Caco-2 (cell line): ENCODE data around the gene FOXA1. TPM values are rescaled to one million over a fixed set of nuclear protein-coding genes. Genes with fewer than 3 reads are reported as not detected.

Source experiments
- BruUV-seq: library from RNA; stranded (reverse); fragments of 400-500 nt; replicated peaks from 2 replicates; lab custom pipeline; 2021; lab: Mats Ljungman, UMichigan
- CTCF ChIA-PET: fragments of 300-600 bp; sonication (Branson Sonifier 250); formaldehyde crosslinking; loops from one replicate; lab custom pipeline; 2022; ENCODE audit warnings: antibody characterized with exemption; lab: Charles Lee
- POLR2A ChIA-PET: fragments of 300-600 bp; sonication (Branson Sonifier 250); formaldehyde crosslinking; loops from one replicate; lab custom pipeline; 2022; ENCODE audit warnings: antibody characterized with exemption; lab: Charles Lee
- DNase-seq, 2 experiments: peaks; one replicate each; pipeline versions ENCODE4 v3.0.0 to v3.0.0-alpha.2; 2020 to 2022
- H3K27me3 ChIP-seq: replicated peaks from 2 replicates; pipeline ENCODE4 v1.6.0; 2011; ENCODE audit warnings: low read length; ENCODE audit not compliant: control insufficient read depth, insufficient read depth
- H3K36me3 ChIP-seq: 2 replicates; pipeline ENCODE4 v1.5.1; 2011; ENCODE audit warnings: low read length; ENCODE audit not compliant: control insufficient read depth, insufficient read depth
- H3K4me1 ChIP-seq: fragments of 250-450 bp; sonication (Bioruptor Pico); 2 replicates; pipeline ENCODE4 v1.5.1; 2020; ENCODE audit warnings: mild to moderate bottlenecking
- H3K4me3 ChIP-seq: 2 replicates; pipeline ENCODE4 v1.5.1; 2011; ENCODE audit warnings: low read depth, mild to moderate bottlenecking, control low read depth, low read length
- H3K9me3 ChIP-seq: fragments of 250-450 bp; sonication (Bioruptor Pico); 2 replicates; pipeline ENCODE4 v1.5.1; 2020; ENCODE audit warnings: mild to moderate bottlenecking, moderate library complexity
- H3K27ac Mint-ChIP-seq: one replicate; pipeline ENCODE4 v1.8.0; 2022; ENCODE audit warnings: mixed read lengths; ENCODE audit not compliant: unreplicated experiment
- H3K27me3 Mint-ChIP-seq: one replicate; pipeline ENCODE4 v1.8.0; 2022; ENCODE audit warnings: mixed read lengths; ENCODE audit not compliant: insufficient read depth, unreplicated experiment
- H3K36me3 Mint-ChIP-seq: one replicate; pipeline ENCODE4 v1.8.0; 2022; ENCODE audit warnings: mild to moderate bottlenecking, mixed read lengths; ENCODE audit not compliant: insufficient read depth, unreplicated experiment
- H3K4me1 Mint-ChIP-seq: one replicate; pipeline ENCODE4 v1.8.0; 2022; ENCODE audit warnings: low read depth, mixed read lengths; ENCODE audit not compliant: unreplicated experiment
- H3K4me3 Mint-ChIP-seq: one replicate; pipeline ENCODE4 v1.8.0; 2022; ENCODE audit warnings: mild to moderate bottlenecking, moderate library complexity, mixed read lengths; ENCODE audit not compliant: unreplicated experiment
- H3K9me3 Mint-ChIP-seq: one replicate; pipeline ENCODE4 v1.8.0; 2022; ENCODE audit warnings: mixed read lengths; ENCODE audit not compliant: unreplicated experiment
- intact Hi-C: fragments of 100-400 bp; cut with micrococcal nuclease; formaldehyde crosslinking; loops from one replicate; pipeline ENCODE4 v1.10.0; 2022; ENCODE audit not compliant: unreplicated experiment
- total RNA-seq: library from RNA; stranded (reverse); gene quantifications from 2 replicates; pipeline ENCODE4 v1.2.3, GENCODE V29; 2022
- TF ChIP-seq, protein P1 (sequence below), 2 experiments: fragments of 200-600 bp in 1 of 2; IDR thresholded peaks; 1 replicate in 1 of 2; 2 replicates in 1 of 2; pipeline versions ENCODE4 v1.5.1 to v1.8.0; 2011 to 2022; ENCODE audit warnings: antibody characterized with exemption in 1 of 2, control low read depth in 1 of 2, inconsistent platforms in 1 of 2, low read depth in 1 of 2, low read length in 1 of 2, mild to moderate bottlenecking in 1 of 2, moderate library complexity in 1 of 2; ENCODE audit not compliant: insufficient read depth in 1 of 2, severe bottlenecking in 1 of 2, unreplicated experiment in 1 of 2

The FOXA1 gene
- total RNA-seq, 1 experiment from 2014 or later = 271 TPM

DNA sequence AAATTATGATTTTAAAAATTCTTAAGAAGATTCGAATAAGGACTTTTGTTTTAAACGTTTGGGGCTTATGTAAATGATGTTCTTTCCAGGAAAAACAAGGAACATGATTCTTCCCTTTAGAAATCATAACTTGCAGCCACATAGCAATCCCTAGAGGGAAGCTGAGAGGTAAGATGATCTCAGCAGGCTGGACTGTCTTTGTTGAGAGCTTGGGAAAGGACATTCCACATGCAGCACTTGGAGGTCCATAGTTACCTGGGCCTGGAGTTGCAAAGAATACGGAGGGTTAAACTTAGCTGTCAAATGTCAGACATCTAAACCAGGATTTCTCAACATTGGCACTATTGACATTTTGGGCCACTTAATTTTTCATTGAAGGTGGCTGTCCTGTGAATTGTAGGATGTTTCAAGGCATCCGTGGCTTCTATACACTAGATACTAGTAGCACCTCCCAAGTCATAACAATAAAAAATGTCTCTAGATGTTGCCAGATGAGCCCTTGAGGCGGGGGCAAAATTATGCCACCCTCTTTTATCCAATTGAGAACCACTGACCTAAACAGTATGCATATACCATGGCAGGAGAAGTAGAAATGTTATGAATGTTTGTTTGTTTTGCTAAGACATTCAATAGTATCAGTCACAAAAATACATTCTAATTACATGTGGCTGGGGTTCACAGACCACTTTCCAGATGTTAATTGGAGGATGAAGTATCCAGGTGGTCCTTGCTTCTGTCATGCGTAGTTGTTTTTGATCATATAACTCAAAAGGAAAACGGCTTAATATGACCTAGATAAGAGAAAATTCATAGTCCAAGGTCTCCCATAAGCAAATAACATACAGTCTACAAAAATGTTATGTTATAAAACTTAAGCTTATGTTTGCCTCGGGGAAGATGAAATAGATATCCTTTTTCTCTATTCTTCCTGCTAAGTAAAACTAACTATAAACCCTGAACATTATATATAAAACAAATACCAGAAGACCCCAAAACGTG lies 30.8 kb upstream of the FOXA1 start:
- H3K4me1 ChIP-seq = peaks cover 7% of the 10 kb centered on the region; the same call in 1 of the 2 replicates
- no peak overlapping the region for H3K4me3 Mint-ChIP-seq
- ChIA-PET POLR2A (interaction anchor here (0.5 kb wide), 1 partner anchor 30 kb away, joined by 4 read pairs; no protein-coding TSS in a partner anchor), CTCF (no interaction called here)
- no peaks in the 10 kb centered on the region for H3K27me3 Mint-ChIP-seq
- no peaks in the 10 kb centered on the region for H3K36me3 ChIP-seq
- no TSS peak for BruUV-seq
- peaks cover 33% of the 10 kb centered on the region for H3K36me3 Mint-ChIP-seq
- H3K9me3 ChIP-seq = no peaks in the 10 kb centered on the region
- H3K9me3 Mint-ChIP-seq = peaks cover 15% of the 10 kb centered on the region
- no peak overlapping the region for H3K27ac Mint-ChIP-seq
- H3K4me1 Mint-ChIP-seq = no peaks in the 10 kb centered on the region
- no peak overlapping the region for H3K4me3 ChIP-seq
- TF ChIP-seq, protein P1, sequence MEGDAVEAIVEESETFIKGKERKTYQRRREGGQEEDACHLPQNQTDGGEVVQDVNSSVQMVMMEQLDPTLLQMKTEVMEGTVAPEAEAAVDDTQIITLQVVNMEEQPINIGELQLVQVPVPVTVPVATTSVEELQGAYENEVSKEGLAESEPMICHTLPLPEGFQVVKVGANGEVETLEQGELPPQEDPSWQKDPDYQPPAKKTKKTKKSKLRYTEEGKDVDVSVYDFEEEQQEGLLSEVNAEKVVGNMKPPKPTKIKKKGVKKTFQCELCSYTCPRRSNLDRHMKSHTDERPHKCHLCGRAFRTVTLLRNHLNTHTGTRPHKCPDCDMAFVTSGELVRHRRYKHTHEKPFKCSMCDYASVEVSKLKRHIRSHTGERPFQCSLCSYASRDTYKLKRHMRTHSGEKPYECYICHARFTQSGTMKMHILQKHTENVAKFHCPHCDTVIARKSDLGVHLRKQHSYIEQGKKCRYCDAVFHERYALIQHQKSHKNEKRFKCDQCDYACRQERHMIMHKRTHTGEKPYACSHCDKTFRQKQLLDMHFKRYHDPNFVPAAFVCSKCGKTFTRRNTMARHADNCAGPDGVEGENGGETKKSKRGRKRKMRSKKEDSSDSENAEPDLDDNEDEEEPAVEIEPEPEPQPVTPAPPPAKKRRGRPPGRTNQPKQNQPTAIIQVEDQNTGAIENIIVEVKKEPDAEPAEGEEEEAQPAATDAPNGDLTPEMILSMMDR (IDR thresholded peaks at IDR 0.05; ENCODE audit: insufficient read depth in 1 of 2, low read depth in 1 of 2, low read length in 1 of 2, severe bottlenecking in 1 of 2, unreplicated experiment in 1 of 2) = no peak
- no peaks in the 10 kb centered on the region for H3K27me3 ChIP-seq
- intact Hi-C loops = no loop called here
- no peak for DNase-seq

DNA sequence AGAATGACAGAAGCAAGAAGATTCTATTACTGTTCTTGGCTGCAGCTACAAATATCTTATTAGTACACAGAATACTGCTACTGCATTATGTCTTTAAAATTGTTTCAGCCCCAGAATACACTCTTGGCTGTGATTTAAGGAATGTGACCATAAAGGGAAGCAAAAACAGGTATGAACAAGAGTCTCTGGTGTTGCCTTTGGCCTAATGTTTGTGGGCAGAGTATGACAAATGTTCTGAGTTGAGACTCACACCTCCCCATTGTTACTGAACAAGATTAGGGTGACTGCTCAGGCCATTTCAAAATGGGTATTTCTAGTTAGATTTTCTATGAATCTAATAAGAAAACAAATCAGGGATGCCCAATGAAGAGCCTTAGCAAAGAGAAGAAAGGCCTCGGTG lies 28.9 kb upstream of the FOXA1 start:
- Mint-ChIP-seq H3K9me3 (no peaks in the 10 kb centered on the region), H3K36me3 (peaks cover 26% of the 10 kb centered on the region), H3K27ac (no peak overlapping the region), H3K4me3 (no peak overlapping the region), H3K4me1 (peaks cover under 1% of the 10 kb centered on the region), H3K27me3 (no peaks in the 10 kb centered on the region)
- Histone ChIP-seq H3K36me3 (no peaks in the 10 kb centered on the region), H3K4me3 (no peak overlapping the region), H3K27me3 (no peaks in the 10 kb centered on the region), H3K4me1 (peaks cover 7% of the 10 kb centered on the region; the same call in 1 of the 2 replicates), H3K9me3 (no peaks in the 10 kb centered on the region)
- intact Hi-C loops = no loop called here
- ChIA-PET CTCF (no interaction called here), POLR2A (no interaction called here)
- BruUV-seq = no TSS peak
- TF ChIP-seq, protein P1 (IDR thresholded peaks at IDR 0.05; ENCODE audit: insufficient read depth in 1 of 2, low read depth in 1 of 2, low read length in 1 of 2, severe bottlenecking in 1 of 2, unreplicated experiment in 1 of 2) = no peak
- DNase-seq = no peak

DNA sequence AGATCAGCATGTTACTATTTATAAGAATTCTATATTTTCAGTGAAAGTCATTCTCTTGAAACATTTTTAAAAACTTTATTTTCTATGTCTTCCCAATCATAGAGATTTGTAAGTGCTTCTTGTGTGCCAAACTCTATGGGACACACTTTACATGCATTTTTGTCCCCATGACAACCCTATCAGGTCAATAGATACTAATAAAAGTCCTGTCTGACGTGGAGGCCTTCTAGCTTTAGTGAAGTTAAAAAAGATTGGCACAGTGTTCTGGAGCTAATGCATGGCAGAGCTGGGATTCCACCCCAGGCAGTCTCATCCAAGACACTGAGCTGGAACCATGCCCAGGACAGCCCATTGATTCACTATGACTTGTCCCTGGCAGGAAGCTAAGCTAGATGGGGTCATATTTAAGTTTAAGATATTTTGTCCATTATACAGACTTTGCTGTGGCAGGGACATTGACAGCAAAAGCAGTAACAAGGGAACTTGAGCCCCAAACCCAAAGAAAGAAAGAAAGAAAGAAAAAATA lies 28.4 kb upstream of the FOXA1 start:
- Mint-ChIP-seq H3K27me3 (no peaks in the 10 kb centered on the region), H3K4me1 (peaks cover 5% of the 10 kb centered on the region), H3K36me3 (peaks cover 29% of the 10 kb centered on the region), H3K9me3 (no peaks in the 10 kb centered on the region), H3K27ac (no peak overlapping the region), H3K4me3 (no peak overlapping the region)
- Histone ChIP-seq H3K36me3 (no peaks in the 10 kb centered on the region), H3K4me1 (peaks cover 7% of the 10 kb centered on the region; the same call in 1 of the 2 replicates), H3K9me3 (no peaks in the 10 kb centered on the region), H3K4me3 (no peak overlapping the region), H3K27me3 (no peaks in the 10 kb centered on the region)
- POLR2A ChIA-PET = no interaction called here
- intact Hi-C loops = no loop called here
- TF ChIP-seq, protein P1 (IDR thresholded peaks at IDR 0.05; ENCODE audit: insufficient read depth in 1 of 2, low read depth in 1 of 2, low read length in 1 of 2, severe bottlenecking in 1 of 2, unreplicated experiment in 1 of 2) = no peak
- CTCF ChIA-PET = no interaction called here
- no peak for DNase-seq
- BruUV-seq = TSS peak; percentile 9
